Heart right ventricle (tissue), 16 donors: ENCODE measurements around the gene KRTAP12-1. TPM values are rescaled to one million over a fixed set of nuclear protein-coding genes. Genes with fewer than 3 reads are reported as not detected.

Experiments
- ATAC-seq, 8 donors: fragments of 200-7000 bp; cut with Tn5 transposase; one replicate each; pipeline ENCODE4 v1.9.1; 2020; ENCODE audit warnings: mild to moderate bottlenecking in 8 of 8, moderate library complexity in 8 of 8, moderate number of reproducible peaks in 1 of 8
- DNase-seq, 2 donors: peaks; one replicate each; pipeline ENCODE4 v3.0.0-alpha.2; 2020
- H3K27ac ChIP-seq, 10 donors: fragments of 200-600 bp; sonication (generic) in 2 of 10; one replicate each; pipeline versions ENCODE4 v1.5.0 to v1.8.0; 2020 to 2022; ENCODE audit warnings: mild to moderate bottlenecking in 3 of 10
- H3K27me3 ChIP-seq, 7 donors: fragments of 200-600 bp; one replicate each; pipeline ENCODE4 v1.8.0; 2021 to 2022; ENCODE audit warnings: mild to moderate bottlenecking in 2 of 7
- H3K36me3 ChIP-seq, 9 donors: fragments of 200-600 bp; sonication (generic) in 1 of 9; one replicate each; pipeline versions ENCODE4 v1.5.0 to v1.8.0; 2020 to 2022; ENCODE audit warnings: mild to moderate bottlenecking in 2 of 9
- H3K4me1 ChIP-seq, 9 donors: fragments of 200-600 bp; sonication (generic) in 1 of 9; one replicate each; pipeline versions ENCODE4 v1.5.0 to v1.8.0; 2020 to 2022; ENCODE audit warnings: mild to moderate bottlenecking in 4 of 9
- H3K4me3 ChIP-seq, 10 donors: fragments of 200-600 bp; sonication (generic) in 2 of 10; one replicate each; pipeline versions ENCODE4 v1.5.0 to v1.8.0; 2020 to 2022; ENCODE audit warnings: mild to moderate bottlenecking in 7 of 10, moderate library complexity in 2 of 10
- H3K9me3 ChIP-seq, 11 donors: fragments of 200-600 bp in 10 of 11; sonication (generic) in 2 of 11; one replicate each; pipeline versions ENCODE4 v1.5.0 to v1.8.0; 2013 to 2022; ENCODE audit warnings: mild to moderate bottlenecking in 2 of 11, control low read depth in 1 of 11, moderate library complexity in 1 of 11
- CTCF ChIP-seq, 9 donors: fragments of 200-600 bp; sonication (generic) in 2 of 9; IDR thresholded peaks; one replicate each; pipeline versions ENCODE4 v1.5.0 to v1.8.0; 2021 to 2022; ENCODE audit warnings: antibody characterized with exemption in 9 of 9, mild to moderate bottlenecking in 5 of 9, moderate library complexity in 1 of 9
- WGBS, 2 donors: extraction: QIAGEN DNeasy Blood & Tissue Kit; methylation state at CpG; one replicate each; pipeline ENCODE4 v1.1.7; 2013; ENCODE audit warnings: inconsistent platforms in 1 of 2; 5-methylcytosine and 5-hydroxymethylcytosine counted together
- intact Hi-C, 10 donors: fragments of 100-400 bp; cut with DNase I; formaldehyde crosslinking; loops; one replicate each; pipeline versions ENCODE4 v1.11.1 to v1.14.2; 2022
- polyA plus RNA-seq, 2 donors: library from polyadenylated mRNA; stranded (reverse); fragments of 200-250 nt; gene quantifications; one replicate each; pipeline ENCODE4 v1.2.3, GENCODE V29; 2013
- total RNA-seq, 10 donors: library from RNA; stranded (reverse); fragmentation: NEBNext Ultra II Directional in 3 of 10; extraction: Animal tissue kit (Norgen Biotek cat#: 25700) in 3 of 10; gene quantifications; one replicate each; pipeline versions ENCODE4 v1.2.1 to v1.2.4, GENCODE V29; 2021 to 2023
- donor health status: Arrhythmogenic right ventricular cardiomyopathy.
- donor health status: ischemic (EF 13 %, LVEDD 7.1; RV severe dilation, severe dysfunction).
- donor health status: healthy with polysubstance abuse.
- donor health status: DM: no; HTN: yes; CAD: no.
- donor health status: DM: no; HTN: no; CAD: no.
- donor health status: ischemic (EF 25% LVEDD 6.9; RV normal size, moderate dysfunction).
- donor health status: ischemic (EF 25% LVEDD 5.7; RV mildly dilated, moderate dysfunction).
- donor health status: healthy.
- donor health status: DM: yes; HTN: yes; CAD: no.
- donor health status: Ischemic cardiomyopathy.
- donor health status: ischemic (EF 35%, LVEDD 5.7; RV mildly dilated, moderate dysfunction).
- donor health status: nonischemic (EF 11% LVEDD 7.7; RV severe dilation, severe dysfunction).
- donor health status: DM: yes; HTN: yes; CAD: no.
- donor health status: PGD.
- donor health status: ischemic (EF 29% LVEDD 5.4; RV normal size, mild dysfunction).
- donor health status: nonischemic (EF 23%, LVEDD 6.1; RV moderate dilation, normal function).

The KRTAP12-1 gene
- total and polyA plus RNA-seq, 12 donors, result not detected

GRCh38 chr21:44714905-44715304 lies 32.9 kb upstream of the KRTAP12-1 start:
- no peak for ATAC-seq
- Histone ChIP-seq H3K4me3 (no peak overlapping the region), H3K9me3 (no peaks in the 10 kb centered on the region), H3K4me1 (peaks cover 0 to 20% (median 8%) of the 10 kb centered on the region in 9 donors), H3K27ac (no peak overlapping the region), H3K27me3 (peaks cover 0 to 92% (median 62%) of the 10 kb centered on the region in 7 donors), H3K36me3 (no peaks in the 10 kb centered on the region)
- intact Hi-C loops, result no loop called here
- no peak for TF ChIP-seq CTCF (IDR thresholded peaks at IDR 0.05)
- DNase-seq, result no peak
- WGBS, 2 donors, result 16 to 19% methylated on average over 8 of the region's 8 CpGs

- no peak for DNase-seq
- 85 to 90% methylated on average over 10 of the region's 10 CpGs for WGBS, 2 donors
These were observed 31.9 kb upstream of the KRTAP12-1 start for GRCh38 chr21:44713846-44714245.

GRCh38 chr21:44713130-44713529 lies 31.2 kb upstream of the KRTAP12-1 start:
- ATAC-seq, result no peak
- WGBS, 2 donors, result 62 to 69% methylated on average over 9 of the region's 9 CpGs
- H3K4me3 ChIP-seq, result no peak overlapping the region
- DNase-seq, result no peak
- H3K36me3 ChIP-seq, result no peaks in the 10 kb centered on the region
- H3K27me3 ChIP-seq, result peaks cover 0 to 92% (median 72%) of the 10 kb centered on the region in 7 donors
- intact Hi-C loops, result no loop called here
- H3K4me1 ChIP-seq, result peaks cover 0 to 35% (median 17%) of the 10 kb centered on the region in 9 donors
- H3K27ac ChIP-seq, result no peak overlapping the region
- no peak for TF ChIP-seq CTCF (IDR thresholded peaks at IDR 0.05)
- H3K9me3 ChIP-seq, result no peaks in the 10 kb centered on the region

More at GRCh38 chr21:44713846-44714245, 31.9 kb upstream of the KRTAP12-1 start:
- Histone ChIP-seq H3K4me1 (peaks cover 0 to 30% (median 17%) of the 10 kb centered on the region in 9 donors), H3K9me3 (no peaks in the 10 kb centered on the region), H3K36me3 (no peaks in the 10 kb centered on the region), H3K27ac (no peak overlapping the region), H3K4me3 (no peak overlapping the region), H3K27me3 (peaks cover 0 to 92% (median 70%) of the 10 kb centered on the region in 7 donors)
- intact Hi-C loops, result no loop called here
- TF ChIP-seq CTCF (IDR thresholded peaks at IDR 0.05), result no peak
- no peak for ATAC-seq

GRCh38 chr21:44712203-44713028 lies 30.5 kb upstream of the KRTAP12-1 start:
- intact Hi-C loops, result no loop called here
- no peak overlapping the region for H3K4me3 ChIP-seq
- peaks cover 0 to 35% (median 17%) of the 10 kb centered on the region in 9 donors for H3K4me1 ChIP-seq
- TF ChIP-seq CTCF (IDR thresholded peaks at IDR 0.05), result no peak
- 19% methylated on average over 22 of the region's 22 CpGs for WGBS, 2 donors
- H3K9me3 ChIP-seq, result no peaks in the 10 kb centered on the region
- H3K27me3 ChIP-seq, result peaks cover 0 to 93% (median 76%) of the 10 kb centered on the region in 7 donors
- DNase-seq, result no peak
- no peak for ATAC-seq
- no peak overlapping the region for H3K27ac ChIP-seq
- no peaks in the 10 kb centered on the region for H3K36me3 ChIP-seq
